ENCODE results near the gene VWA1.
A peak's percentile ranks its signal among the peaks of the same experiment; 100 is the strongest.

VWA1 gene

GRCh38 chr1:1435106-1435903 lies at the start of gene VWA1:
VWA1 (plus strand) TSS chr1:1435690; CDS start chr1:1435749, 59 bp downstream.
- no peaks in the 10 kb centered on the region for H3K27me3 ChIP-seq (ENCODE audit: control insufficient read depth in 1 of 2, insufficient read depth in 2 of 2, low read length in 2 of 2)

GRCh38 chr1:1385931-1386330 lies 49.6 kb upstream of the VWA1 start:
- Histone ChIP-seq H3K27me3 (ENCODE audit: control insufficient read depth in 1 of 2, insufficient read depth in 2 of 2, low read length in 2 of 2) (no peaks in the 10 kb centered on the region), H3K4me3 (ENCODE audit: low read length in 2 of 2) (no peak overlapping the region), H3K4me1 (ENCODE audit: control insufficient read depth, insufficient read depth, low read length) (no peaks in the 10 kb centered on the region), H3K36me3 (ENCODE audit: control insufficient read depth in 2 of 2, insufficient read depth in 2 of 2, low read length in 2 of 2) (peaks cover 43 to 44% of the 10 kb centered on the region in 2 donors), H3K9me3 (ENCODE audit: control insufficient read depth in 2 of 2, low read length in 2 of 2) (no peaks in the 10 kb centered on the region), H3K27ac (ENCODE audit: low read length) (no peak overlapping the region), H3K9ac (ENCODE audit: low read length in 2 of 2) (no peak overlapping the region)

More at GRCh38 chr1:1435106-1435903, at the start of gene VWA1:
- Histone ChIP-seq H3K36me3 (ENCODE audit: control insufficient read depth in 2 of 2, insufficient read depth in 2 of 2, low read length in 2 of 2) (no peaks in the 10 kb centered on the region), H3K9ac (ENCODE audit: low read length in 2 of 2) (peak within 1 kb of the TSS; percentile 76 to 82), H3K4me1 (ENCODE audit: control insufficient read depth, insufficient read depth, low read length) (peaks cover 79% of the 10 kb centered on the region), H3K9me3 (ENCODE audit: control insufficient read depth in 2 of 2, low read length in 2 of 2) (no peaks in the 10 kb centered on the region), H3K4me3 (ENCODE audit: low read length in 2 of 2) (peak within 1 kb of the TSS; percentile 78 to 83), H3K27ac (ENCODE audit: low read length) (peak within 1 kb of the TSS; percentile 99)

GRCh38 chr1:1387098-1388077 lies 48.1 kb upstream of the VWA1 start:
- no peaks in the 10 kb centered on the region for H3K4me1 ChIP-seq (ENCODE audit: control insufficient read depth, insufficient read depth, low read length)
- no peak overlapping the region for H3K27ac ChIP-seq (ENCODE audit: low read length)
- no peak overlapping the region for H3K9ac ChIP-seq (ENCODE audit: low read length in 2 of 2)
- no peak overlapping the region for H3K4me3 ChIP-seq (ENCODE audit: low read length in 2 of 2)
- H3K36me3 ChIP-seq (ENCODE audit: control insufficient read depth in 2 of 2, insufficient read depth in 2 of 2, low read length in 2 of 2), result peaks cover 52 to 56% of the 10 kb centered on the region in 2 donors
- no peaks in the 10 kb centered on the region for H3K27me3 ChIP-seq (ENCODE audit: control insufficient read depth in 1 of 2, insufficient read depth in 2 of 2, low read length in 2 of 2)
- H3K9me3 ChIP-seq (ENCODE audit: control insufficient read depth in 2 of 2, low read length in 2 of 2), result no peaks in the 10 kb centered on the region

- H3K4me3 ChIP-seq (ENCODE audit: low read length in 2 of 2), result no peak overlapping the region
- H3K36me3 ChIP-seq (ENCODE audit: control insufficient read depth in 2 of 2, insufficient read depth in 2 of 2, low read length in 2 of 2), result peaks cover 59 to 62% of the 10 kb centered on the region in 2 donors
- H3K9me3 ChIP-seq (ENCODE audit: control insufficient read depth in 2 of 2, low read length in 2 of 2), result no peaks in the 10 kb centered on the region
- no peak overlapping the region for H3K27ac ChIP-seq (ENCODE audit: low read length)
- H3K27me3 ChIP-seq (ENCODE audit: control insufficient read depth in 1 of 2, insufficient read depth in 2 of 2, low read length in 2 of 2), result no peaks in the 10 kb centered on the region
- H3K4me1 ChIP-seq (ENCODE audit: control insufficient read depth, insufficient read depth, low read length), result no peaks in the 10 kb centered on the region
- no peak overlapping the region for H3K9ac ChIP-seq (ENCODE audit: low read length in 2 of 2)
These were observed 47.4 kb upstream of the VWA1 start for GRCh38 chr1:1388078-1388472.

GRCh38 chr1:1390675-1391074 lies 44.8 kb upstream of the VWA1 start:
- peaks cover 76 to 85% of the 10 kb centered on the region in 2 donors for H3K36me3 ChIP-seq (ENCODE audit: control insufficient read depth in 2 of 2, insufficient read depth in 2 of 2, low read length in 2 of 2)
- H3K27me3 ChIP-seq (ENCODE audit: control insufficient read depth in 1 of 2, insufficient read depth in 2 of 2, low read length in 2 of 2), result no peaks in the 10 kb centered on the region
- H3K9me3 ChIP-seq (ENCODE audit: control insufficient read depth in 2 of 2, low read length in 2 of 2), result no peaks in the 10 kb centered on the region
- H3K4me3 ChIP-seq (ENCODE audit: low read length in 2 of 2), result no peak overlapping the region
- H3K4me1 ChIP-seq (ENCODE audit: control insufficient read depth, insufficient read depth, low read length), result peaks cover 6% of the 10 kb centered on the region
- no peak overlapping the region for H3K27ac ChIP-seq (ENCODE audit: low read length)
- H3K9ac ChIP-seq (ENCODE audit: low read length in 2 of 2), result no peak overlapping the region

GRCh38 chr1:1391225-1391624 lies 44.3 kb upstream of the VWA1 start:
- no peaks in the 10 kb centered on the region for H3K9me3 ChIP-seq (ENCODE audit: control insufficient read depth in 2 of 2, low read length in 2 of 2)
- H3K27me3 ChIP-seq (ENCODE audit: control insufficient read depth in 1 of 2, insufficient read depth in 2 of 2, low read length in 2 of 2), result no peaks in the 10 kb centered on the region
- H3K9ac ChIP-seq (ENCODE audit: low read length in 2 of 2), result no peak overlapping the region
- no peak overlapping the region for H3K4me3 ChIP-seq (ENCODE audit: low read length in 2 of 2)
- no peak overlapping the region for H3K27ac ChIP-seq (ENCODE audit: low read length)
- H3K4me1 ChIP-seq (ENCODE audit: control insufficient read depth, insufficient read depth, low read length), result peaks cover 7% of the 10 kb centered on the region
- peaks cover 71 to 80% of the 10 kb centered on the region in 2 donors for H3K36me3 ChIP-seq (ENCODE audit: control insufficient read depth in 2 of 2, insufficient read depth in 2 of 2, low read length in 2 of 2)

- H3K36me3 ChIP-seq (ENCODE audit: control insufficient read depth in 2 of 2, insufficient read depth in 2 of 2, low read length in 2 of 2), result peaks cover 63 to 73% of the 10 kb centered on the region in 2 donors
- H3K4me3 ChIP-seq (ENCODE audit: low read length in 2 of 2), result no peak overlapping the region
- no peak overlapping the region for H3K9ac ChIP-seq (ENCODE audit: low read length in 2 of 2)
- no peaks in the 10 kb centered on the region for H3K27me3 ChIP-seq (ENCODE audit: control insufficient read depth in 1 of 2, insufficient read depth in 2 of 2, low read length in 2 of 2)
- H3K27ac ChIP-seq (ENCODE audit: low read length), result no peak overlapping the region
- H3K4me1 ChIP-seq (ENCODE audit: control insufficient read depth, insufficient read depth, low read length), result peaks cover 14% of the 10 kb centered on the region
- H3K9me3 ChIP-seq (ENCODE audit: control insufficient read depth in 2 of 2, low read length in 2 of 2), result no peaks in the 10 kb centered on the region
These were observed 42.5 kb upstream of the VWA1 start for GRCh38 chr1:1393014-1393413.

GRCh38 chr1:1393428-1393827 lies 42.1 kb upstream of the VWA1 start:
- Histone ChIP-seq H3K9ac (ENCODE audit: low read length in 2 of 2) (no peak overlapping the region), H3K4me3 (ENCODE audit: low read length in 2 of 2) (no peak overlapping the region), H3K4me1 (ENCODE audit: control insufficient read depth, insufficient read depth, low read length) (peaks cover 19% of the 10 kb centered on the region), H3K9me3 (ENCODE audit: control insufficient read depth in 2 of 2, low read length in 2 of 2) (no peaks in the 10 kb centered on the region), H3K27me3 (ENCODE audit: control insufficient read depth in 1 of 2, insufficient read depth in 2 of 2, low read length in 2 of 2) (no peaks in the 10 kb centered on the region), H3K36me3 (ENCODE audit: control insufficient read depth in 2 of 2, insufficient read depth in 2 of 2, low read length in 2 of 2) (peaks cover 62 to 71% of the 10 kb centered on the region in 2 donors), H3K27ac (ENCODE audit: low read length) (no peak overlapping the region)

GRCh38 chr1:1394116-1394515 lies 41.4 kb upstream of the VWA1 start:
- H3K9me3 ChIP-seq (ENCODE audit: control insufficient read depth in 2 of 2, low read length in 2 of 2), result no peaks in the 10 kb centered on the region
- no peak overlapping the region for H3K9ac ChIP-seq (ENCODE audit: low read length in 2 of 2)
- peaks cover 62 to 70% of the 10 kb centered on the region in 2 donors for H3K36me3 ChIP-seq (ENCODE audit: control insufficient read depth in 2 of 2, insufficient read depth in 2 of 2, low read length in 2 of 2)
- no peaks in the 10 kb centered on the region for H3K27me3 ChIP-seq (ENCODE audit: control insufficient read depth in 1 of 2, insufficient read depth in 2 of 2, low read length in 2 of 2)
- H3K27ac ChIP-seq (ENCODE audit: low read length), result no peak overlapping the region
- no peak overlapping the region for H3K4me3 ChIP-seq (ENCODE audit: low read length in 2 of 2)
- peaks cover 20% of the 10 kb centered on the region for H3K4me1 ChIP-seq (ENCODE audit: control insufficient read depth, insufficient read depth, low read length)

- Histone ChIP-seq H3K27ac (ENCODE audit: low read length) (no peak overlapping the region), H3K4me3 (ENCODE audit: low read length in 2 of 2) (no peak overlapping the region), H3K9ac (ENCODE audit: low read length in 2 of 2) (no peak overlapping the region), H3K9me3 (ENCODE audit: control insufficient read depth in 2 of 2, low read length in 2 of 2) (no peaks in the 10 kb centered on the region), H3K27me3 (ENCODE audit: control insufficient read depth in 1 of 2, insufficient read depth in 2 of 2, low read length in 2 of 2) (no peaks in the 10 kb centered on the region), H3K4me1 (ENCODE audit: control insufficient read depth, insufficient read depth, low read length) (peaks cover 28% of the 10 kb centered on the region), H3K36me3 (ENCODE audit: control insufficient read depth in 2 of 2, insufficient read depth in 2 of 2, low read length in 2 of 2) (peaks cover 54 to 60% of the 10 kb centered on the region in 2 donors)
These were observed 40.3 kb upstream of the VWA1 start for GRCh38 chr1:1395166-1395565.

Data from stomach smooth muscle (tissue), 2 donors.